Stimulated activated CD8-positive, alpha-beta memory T cell treated with anti-CD3 and anti-CD28 coated beads, Interleukin-7, amount 100 ng/mL, for 24 hours (primary cell): ENCODE measurements around the gene WDR3.
"Not testable (repeated sequence)": the region's sequence is repeated elsewhere in the genome, so short reads cannot be mapped to it uniquely, and the experiment has no call there.

ENCODE experiments used
- DNase-seq: peaks from one replicate; pipeline ENCODE4 v3.0.0-alpha.2; 2020; ENCODE audit warnings: low read depth

Gene WDR3

DNA sequence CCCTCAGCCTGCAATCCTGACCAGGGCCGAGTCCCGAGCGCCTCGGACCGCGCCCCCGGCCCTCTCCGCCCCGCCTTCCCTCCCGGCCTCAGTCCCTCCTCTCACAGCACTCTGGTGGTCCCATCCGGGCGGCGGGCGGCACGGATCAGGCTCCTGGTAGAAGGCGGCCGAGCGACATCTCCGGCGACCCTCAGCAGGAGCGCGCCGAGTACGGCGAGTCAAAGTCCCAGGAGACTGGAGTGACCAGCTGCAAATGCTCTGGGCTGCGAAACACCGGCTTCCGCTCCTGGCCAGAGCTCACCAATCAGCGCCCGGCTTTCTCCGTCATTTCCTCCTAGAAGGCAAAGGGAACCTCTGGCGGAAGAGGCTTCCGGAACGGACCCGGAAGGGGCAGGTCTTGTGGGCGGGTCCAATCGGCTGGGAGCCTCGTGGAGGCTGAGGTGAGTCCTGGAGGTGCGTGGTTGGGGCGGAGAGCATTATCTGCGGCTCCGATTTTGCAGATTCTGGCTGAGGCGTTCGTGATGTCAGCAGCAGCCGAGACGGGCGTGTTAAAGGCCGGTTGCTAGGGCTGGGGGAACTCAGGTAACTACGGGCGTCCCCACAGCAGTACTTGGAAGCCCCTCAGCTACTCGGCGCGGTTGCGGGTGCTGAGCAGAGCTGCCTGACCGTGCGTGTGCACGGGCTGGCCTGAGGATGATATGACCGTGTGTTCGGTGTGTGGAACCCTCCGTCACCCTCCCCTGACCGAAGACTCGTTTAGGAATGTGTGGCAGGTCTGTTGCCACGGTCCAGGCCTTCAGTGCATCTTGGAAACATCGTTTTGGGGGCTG is at the start of gene WDR3, which contains the start of gene GDAP2:
TSS of gene WDR3 (plus strand) at position 397 of the 830 bp plus-strand sequence. CDS start 3,581 bp downstream, outside the sequence.
TSS of gene GDAP2 (minus strand) at position 279 of the 830 bp plus-strand sequence. CDS start 9,264 bp downstream, outside the sequence.
- peak; percentile 90 for DNase-seq

DNA sequence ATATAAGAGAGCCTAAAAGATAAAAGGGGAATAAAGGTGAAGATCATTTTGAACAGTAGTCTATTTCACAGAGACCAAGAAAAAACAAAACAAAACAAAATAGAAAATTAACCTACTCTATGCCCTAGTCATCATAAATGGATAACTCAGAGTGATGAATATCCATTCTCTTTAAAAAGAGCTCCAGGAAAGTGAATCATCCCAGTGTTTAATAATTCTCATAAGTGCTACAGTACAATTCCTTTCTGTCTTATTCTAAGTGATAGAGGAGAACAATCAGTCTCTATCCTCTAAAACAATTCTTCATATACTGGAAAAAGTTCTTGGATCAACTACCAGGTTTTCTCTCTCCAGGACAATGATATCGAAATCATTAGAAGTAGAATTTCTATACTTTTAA is 45.9 kb upstream of the WDR3 start:
- no peak for DNase-seq

DNA sequence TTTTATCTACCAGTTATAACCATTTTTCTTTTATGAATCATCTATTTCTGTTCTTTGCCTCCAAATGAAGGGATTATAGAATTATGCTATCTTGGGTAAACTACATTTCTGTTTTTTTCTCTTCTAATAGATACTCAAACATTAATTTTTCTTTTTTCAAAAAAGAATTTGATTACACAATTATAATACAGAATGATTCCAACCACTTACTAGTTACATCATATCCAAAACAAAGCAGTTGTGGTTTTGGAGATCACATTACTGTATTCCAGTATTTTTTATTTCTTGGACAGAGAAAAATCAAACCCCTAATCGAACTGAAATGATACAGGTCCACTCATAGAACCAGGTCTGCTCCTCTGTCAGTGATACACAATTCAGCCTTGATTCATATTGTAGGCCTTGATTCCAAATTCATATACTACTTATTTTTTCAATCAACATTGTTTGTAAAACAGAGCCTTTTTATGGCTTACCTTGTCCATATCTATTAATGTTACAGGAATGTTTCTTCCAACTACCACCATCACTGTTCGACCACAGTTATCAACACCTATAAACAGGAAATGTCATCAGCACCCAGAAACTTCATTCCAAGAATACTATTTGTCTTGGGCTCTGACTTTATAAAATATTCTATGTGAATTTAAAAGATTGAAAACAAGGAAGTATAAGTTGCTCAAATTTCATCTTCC is 43.3 kb upstream of the WDR3 start:
- no peak for DNase-seq

DNA sequence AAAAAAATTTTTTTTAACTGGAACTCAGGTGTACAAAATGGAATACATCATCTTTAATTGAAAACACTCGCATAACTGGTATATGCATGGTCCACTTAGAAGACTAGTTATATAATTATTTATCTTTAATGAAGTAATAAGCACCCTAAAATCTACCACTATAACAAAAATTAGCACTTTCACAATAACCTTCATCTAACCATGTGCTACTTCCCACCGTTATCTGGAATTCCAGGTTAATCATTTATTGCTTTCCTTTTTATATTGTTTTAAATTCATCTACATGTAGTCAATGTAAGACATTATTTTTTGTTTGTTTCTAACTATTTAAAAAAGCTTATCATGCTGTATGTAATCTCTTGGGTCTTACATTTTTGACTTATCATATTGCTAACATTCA is 39.1 kb upstream of the WDR3 start:
- DNase-seq: no peak

DNA sequence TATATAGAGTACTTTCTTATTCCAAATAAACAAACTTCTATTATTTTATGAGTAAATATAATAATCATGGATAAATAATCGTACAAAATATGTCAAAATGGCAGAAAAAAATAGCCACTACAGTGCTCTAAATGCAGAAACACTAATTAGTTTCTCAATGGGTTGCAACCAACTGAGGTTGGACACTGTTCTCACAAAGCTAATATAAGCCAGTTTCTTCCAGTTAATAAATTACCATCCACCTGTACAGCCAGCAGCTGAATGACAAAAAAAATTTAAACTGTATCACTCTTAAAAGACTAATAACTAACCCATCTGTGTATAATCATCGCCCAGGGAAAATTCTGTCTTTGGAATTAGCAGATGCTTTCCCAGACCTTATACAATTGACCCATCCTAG is 37.0 kb upstream of the WDR3 start:
- DNase-seq: no peak

DNA sequence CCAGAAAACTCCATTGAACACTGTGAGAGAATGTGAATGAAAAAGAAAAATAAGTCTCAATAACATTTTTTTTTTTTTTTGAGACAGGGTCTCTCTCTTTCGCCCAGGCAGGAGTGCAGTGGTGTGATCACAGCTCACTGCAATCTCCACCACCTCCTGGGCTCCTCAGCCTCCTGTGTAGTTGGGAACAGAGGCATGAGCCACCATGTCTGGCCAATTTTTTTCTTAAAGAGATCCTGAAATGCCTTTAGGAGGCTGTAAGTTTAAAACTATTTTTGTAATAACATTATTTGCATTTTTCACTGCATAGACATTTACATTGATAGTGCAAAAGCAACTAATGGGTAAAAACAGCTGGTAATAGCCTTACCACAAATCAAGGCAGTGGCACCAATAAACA is 35.5 kb upstream of the WDR3 start:
- no peak for DNase-seq

DNA sequence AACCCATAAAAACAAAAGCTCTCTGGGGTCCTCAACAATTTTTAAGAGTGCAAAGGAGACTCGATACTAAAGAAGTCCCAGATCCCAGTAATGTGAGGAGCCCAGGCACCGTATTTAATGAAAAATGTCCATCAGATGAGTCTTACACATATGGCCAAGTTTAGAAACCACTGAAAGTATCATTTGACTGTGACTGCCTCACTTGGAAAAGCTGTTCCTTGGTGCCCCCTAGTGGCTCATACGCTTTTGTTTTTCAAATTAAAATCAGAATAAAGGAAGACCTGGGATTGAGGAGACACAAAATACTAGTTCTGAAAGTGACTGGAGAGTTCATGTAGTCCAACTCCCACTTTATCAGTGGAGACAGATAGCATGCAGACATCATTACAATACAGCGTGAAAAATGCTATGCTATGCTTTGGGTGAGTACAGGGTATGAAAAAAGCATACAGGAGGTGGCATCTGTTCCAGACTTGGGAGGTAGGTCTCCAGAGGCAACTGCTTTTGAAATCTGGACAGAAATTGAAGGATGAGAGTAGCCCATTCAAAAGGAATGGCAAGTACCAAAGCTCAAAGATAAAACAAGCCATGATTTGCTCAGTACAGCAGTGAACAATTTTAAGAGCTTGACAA is 33.9 kb upstream of the WDR3 start:
- peak; percentile 37 for DNase-seq

DNA sequence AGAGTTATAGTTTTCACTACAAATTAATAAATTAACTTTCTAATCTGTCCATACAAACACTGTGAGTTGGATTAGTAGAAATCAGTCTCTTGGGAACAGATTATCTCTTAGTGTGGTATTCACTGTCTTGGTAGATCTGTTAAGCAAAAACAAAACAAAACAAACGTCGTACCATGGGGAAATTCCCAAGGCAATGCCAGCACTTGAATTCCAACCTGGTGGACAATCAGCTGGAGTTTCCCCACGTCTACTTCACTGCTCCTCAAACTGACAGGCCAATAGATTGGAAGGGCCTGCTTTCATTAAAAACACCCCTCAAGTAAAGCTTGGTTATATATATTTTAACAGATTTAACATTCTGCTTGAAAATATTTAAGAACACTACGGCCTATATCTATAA is 32.0 kb upstream of the WDR3 start:
- no peak for DNase-seq

DNA sequence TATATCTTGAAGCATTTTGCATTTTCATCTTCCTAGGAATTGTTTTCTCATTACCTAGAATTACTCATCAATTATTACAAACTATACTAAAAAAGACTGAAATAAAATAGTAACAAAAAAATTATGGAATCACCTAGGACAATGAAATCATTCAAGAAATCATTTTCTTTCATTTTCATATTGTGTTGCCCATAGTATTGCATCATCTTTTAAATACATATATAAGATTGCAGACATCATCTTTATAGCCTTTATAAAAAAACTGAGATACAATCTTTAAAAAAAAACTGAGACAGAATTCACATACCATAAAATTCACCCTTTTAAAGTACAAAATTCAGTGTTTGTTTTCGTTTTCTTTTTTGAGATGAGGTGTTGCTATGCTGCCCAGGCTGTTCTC is 29.7 kb upstream of the WDR3 start:
- DNase-seq: no peak

DNA sequence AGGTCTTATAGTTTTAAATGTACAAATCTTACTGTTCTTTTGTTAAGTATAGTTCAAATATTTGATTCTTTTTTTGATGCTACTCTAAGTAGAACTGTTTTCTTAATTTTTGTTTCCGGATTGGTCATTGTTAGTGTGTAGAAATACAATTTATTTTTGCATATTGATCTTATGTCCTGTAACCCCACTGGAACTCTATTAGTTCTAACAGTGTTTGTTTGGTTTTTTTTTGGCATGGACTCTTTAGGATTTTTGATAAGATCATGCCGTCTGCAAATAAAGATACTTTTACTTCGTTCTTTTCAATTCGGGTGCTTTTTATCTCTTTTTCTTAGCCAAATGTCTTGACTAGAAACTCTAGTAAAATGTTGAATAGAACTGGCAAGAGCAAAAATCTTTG is 26.6 kb upstream of the WDR3 start:
- no peak for DNase-seq

DNA sequence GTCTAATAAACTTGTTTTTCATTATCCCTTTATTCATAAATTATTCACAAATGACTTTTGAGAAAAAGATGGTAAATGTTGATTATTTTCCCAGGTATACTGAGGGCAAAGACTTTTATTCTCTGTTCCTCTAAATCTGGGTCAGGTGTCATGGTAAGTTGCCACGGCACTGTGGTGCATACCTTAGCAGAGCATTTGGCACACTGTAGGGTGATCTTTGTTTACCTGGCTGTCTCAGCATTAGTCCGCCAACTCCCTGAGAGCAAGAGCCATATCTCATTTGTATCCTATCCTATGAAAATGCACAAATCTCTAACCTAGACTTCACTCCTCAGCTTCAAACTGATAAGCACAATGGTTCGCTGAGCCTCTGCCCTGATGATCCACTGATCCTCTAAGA is 25.1 kb upstream of the WDR3 start:
- no peak for DNase-seq

DNA sequence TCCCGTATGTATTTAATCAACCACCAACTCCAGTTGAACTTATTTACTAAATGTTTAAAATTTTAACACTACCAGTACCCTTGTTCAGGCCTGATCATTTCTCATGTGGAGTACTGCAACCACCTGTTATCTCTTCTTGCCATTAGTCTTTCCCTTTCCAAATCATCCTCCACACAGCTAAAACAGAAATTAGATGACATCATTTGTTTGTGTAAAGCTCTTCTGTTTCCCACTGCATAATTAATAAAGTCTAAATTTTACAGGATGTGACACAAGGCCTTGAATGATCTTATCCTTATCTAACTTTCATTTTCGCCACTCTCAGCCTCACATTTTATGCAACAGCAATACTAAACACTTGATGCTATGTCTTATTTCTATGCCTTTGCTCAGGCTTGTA is 24.5 kb upstream of the WDR3 start:
- DNase-seq: no peak

DNA sequence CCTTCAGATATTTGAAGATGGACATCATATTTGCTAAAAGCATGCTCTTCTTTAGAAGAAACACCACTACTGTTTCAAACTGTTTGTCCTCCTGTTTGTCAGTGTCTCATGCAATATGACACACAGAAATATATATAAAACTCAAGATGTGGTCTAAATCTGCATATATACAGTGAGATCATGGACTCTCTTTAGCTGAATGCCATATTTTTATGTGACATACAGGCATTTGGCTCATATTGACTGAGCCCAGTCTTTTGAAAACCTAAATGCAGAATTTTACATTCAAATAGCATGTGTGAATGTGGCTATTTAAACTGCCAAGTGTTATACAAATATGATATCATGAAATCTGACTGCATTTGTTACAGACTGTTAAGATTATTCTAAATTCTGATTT is 18.5 kb upstream of the WDR3 start:
- no peak for DNase-seq

DNA sequence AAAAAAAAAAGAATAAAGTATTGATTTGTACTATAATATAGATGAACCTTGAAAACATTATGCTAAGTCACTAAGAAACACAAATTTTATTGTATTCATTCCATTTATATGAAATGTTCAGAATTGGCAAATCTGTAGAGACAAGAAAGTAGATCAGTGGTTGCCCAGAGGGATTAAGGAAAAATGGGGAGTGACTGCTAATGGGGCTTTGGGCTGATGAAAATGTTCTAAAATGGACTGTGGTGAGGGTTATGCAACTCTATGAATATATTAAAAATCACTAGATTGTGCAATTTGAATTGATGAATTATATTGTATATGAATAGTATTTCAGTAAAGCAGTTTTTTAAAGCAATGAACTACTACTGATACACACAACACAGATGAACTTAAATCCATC is 10.2 kb upstream of the WDR3 start:
- DNase-seq: no peak

DNA sequence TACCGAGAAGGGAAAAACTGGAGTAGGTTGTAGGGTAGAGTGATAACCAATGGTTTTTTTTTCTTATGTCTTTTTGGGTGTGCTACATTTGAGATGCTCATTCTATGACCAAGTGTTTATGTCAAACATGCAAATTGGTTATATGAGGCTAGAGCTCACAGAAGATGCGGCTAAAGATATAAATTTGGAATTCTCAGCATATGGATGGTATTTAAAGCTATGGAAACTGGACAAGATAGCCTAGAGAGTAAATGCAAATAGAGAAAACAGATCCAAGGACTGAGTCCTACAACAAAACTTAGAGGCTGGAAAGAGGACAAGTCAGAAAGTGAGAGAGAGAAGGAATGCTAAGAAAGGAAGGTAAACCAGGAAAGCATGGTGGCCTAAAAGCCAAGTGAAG is 7.5 kb upstream of the WDR3 start:
- no peak for DNase-seq

DNA sequence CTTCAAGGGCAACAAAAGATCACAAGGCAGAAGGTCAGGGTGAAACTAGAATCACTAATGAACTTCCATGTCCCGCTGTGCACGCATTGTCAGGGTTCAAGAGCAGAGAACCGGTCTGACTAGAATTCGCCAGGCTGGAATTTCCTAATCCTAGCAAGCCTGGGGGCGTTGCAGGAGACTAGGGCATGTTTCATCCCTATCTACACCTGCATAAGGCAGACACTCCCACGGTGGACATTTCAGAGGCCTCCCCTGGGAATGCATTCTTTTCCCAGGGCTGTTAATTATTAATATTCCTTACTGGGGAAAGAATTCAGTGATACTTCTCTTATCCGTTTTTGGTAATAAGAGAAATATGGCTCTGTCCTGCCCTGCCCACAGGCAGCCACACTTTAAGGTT is 6.8 kb upstream of the WDR3 start:
- DNase-seq: not testable (repeated sequence)

DNA sequence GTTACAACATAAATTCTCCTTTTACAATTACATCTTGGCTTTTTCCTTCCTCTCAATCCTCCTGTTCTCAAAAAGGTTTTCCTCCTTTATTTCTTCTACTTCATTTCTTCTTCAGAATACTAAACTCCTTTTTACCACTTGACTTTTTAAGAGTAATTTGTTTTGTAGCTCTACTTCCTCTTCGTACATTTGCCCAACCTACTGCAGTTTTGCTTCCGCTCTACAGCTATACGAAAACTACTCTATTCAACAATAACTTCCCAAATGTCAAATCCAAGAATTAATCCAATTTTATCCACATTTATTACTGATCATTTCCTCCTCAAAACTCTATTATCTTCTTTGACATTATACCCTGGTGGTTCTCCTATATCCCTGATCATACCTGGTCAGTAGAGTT is 3.6 kb upstream of the WDR3 start:
- no peak for DNase-seq

DNA sequence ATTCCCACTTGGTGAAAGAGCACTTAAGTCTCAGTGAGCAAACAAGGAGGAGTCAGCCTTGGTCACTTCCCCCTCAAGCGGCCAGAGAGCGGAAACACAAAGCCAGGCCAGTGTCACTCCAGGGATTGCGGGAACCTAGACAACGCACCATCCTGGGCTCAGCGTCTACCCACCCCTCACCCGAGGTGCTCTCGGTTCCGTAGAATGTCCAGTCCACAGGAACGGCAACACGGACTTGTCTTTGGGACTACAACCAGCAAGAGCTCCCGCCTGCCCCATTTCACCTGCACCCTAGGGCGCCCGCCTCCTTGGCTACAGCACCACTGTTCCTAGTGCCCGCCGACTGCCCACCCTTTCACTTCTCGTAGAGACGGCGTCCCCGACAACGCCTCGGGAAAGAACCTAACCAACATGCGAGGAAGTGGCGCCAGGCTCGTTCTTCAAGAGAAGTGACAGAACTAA is 627 bp upstream of the WDR3 start:
- no peak for DNase-seq

DNA sequence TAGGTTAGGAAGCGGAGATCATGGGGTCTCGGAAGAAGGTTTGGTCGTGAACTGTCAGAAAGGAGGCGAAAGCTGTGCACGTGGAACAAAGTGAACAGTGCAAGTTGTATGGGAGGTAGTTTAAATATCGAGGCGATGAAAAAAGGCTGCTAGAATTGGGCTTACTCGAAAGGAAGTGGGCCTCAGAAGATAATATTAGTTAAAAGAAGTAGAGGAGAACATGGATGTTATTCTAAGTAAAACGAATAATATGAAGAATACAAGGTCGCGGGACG is 571 bp downstream of the WDR3 start:
- no peak for DNase-seq

DNA sequence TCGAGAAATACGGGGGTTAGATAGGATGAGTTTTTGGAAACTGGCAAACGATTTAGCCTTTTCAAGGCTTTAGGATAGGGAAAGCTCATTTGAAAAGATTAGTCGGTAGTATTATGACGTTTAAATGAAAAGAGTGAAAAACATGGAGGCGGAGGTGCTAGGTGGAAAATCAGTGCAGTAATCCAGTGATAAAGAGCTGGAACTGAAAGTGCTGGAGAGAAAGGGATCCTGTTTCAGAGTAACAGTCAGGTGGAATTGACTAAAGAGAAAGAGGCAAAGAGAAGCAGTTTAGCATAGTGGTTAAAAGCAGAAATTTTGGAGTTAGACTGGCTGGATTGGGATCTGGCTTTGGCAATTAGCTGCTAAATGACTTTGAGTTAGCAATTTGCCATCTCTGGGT is 945 bp downstream of the WDR3 start:
- no peak for DNase-seq

DNA sequence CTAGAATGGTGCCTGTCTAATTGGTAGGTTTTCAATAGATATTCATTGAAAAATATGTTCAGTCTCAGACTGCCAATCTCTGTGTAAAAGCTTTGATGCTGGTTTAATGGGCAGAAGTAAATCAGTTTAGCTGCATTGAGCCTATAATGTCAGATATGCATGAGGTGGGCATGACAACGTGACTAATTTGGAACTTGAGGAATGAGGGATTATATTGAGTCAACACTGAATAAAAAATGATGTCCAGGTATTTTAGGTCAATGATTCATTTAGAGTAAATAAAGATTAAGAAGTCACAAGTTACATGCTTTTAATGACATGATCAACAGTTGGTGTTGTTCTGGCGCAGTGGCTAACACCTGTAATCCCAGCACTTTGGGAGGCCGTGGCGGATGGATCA is 3.0 kb downstream of the WDR3 start:
- DNase-seq: no peak

DNA sequence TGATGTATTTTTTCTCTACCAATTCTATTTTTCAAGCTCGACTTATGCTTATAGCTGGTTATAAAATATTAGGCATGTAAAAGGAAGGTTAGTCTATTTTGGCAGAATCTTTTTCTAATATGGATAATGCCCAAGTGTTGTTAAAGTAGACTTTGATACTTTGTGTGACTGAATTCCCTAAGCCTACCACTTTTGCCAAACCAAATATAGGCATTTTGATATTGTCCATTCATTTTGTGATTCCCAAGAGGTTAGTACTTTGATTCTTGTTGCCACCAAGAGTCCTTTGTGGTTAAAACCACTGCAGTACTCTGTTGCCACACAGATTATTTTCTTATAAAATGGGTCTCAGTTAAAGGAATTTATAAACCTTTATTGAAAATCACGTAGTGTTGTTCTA is 4.2 kb downstream of the WDR3 start:
- DNase-seq: no peak

DNA sequence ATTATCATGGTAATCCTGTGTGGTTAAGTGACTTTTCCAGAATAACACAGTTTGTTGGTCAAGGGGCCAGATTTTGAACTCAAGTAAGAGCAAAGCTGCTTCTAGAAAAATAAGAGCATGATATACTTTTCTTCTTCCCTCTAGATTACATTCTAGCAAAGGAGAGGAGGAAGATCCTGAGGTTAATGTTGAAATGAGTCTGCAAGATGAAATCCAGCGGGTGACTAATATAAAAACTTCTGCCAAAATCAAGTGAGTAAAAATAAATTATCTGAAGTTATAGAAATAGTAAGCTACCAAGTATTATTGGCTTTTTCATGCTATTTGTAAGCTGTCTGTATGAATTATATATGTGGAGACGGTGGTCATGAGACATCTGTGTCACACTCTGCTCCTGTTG is 12.8 kb downstream of the WDR3 start:
- no peak for DNase-seq
